Renal pelvis (tissue), 4 donors: Measurements from ENCODE around the gene SLC16A13. TPM values are rescaled to one million over a fixed set of nuclear protein-coding genes. Genes with fewer than 3 reads are reported as not detected.
"Not testable (repeated sequence)": the region's sequence is repeated elsewhere in the genome, so short reads cannot be mapped to it uniquely, and the experiment has no call there.

Experiments
- DNase-seq: peaks from one replicate; pipeline ENCODE4 v3.0.0-alpha.2; 2013
- polyA plus RNA-seq, 3 donors: library from polyadenylated mRNA; unstranded; fragments of 120-200 nt; gene quantifications; one replicate each; pipeline ENCODE4 v1.2.1, GENCODE V29; 2013; ENCODE audit not compliant: insufficient read length in 3 of 3

The SLC16A13 gene
- polyA plus RNA-seq, 3 donors = 4.5 to 5.1 (median 4.8) TPM

DNA sequence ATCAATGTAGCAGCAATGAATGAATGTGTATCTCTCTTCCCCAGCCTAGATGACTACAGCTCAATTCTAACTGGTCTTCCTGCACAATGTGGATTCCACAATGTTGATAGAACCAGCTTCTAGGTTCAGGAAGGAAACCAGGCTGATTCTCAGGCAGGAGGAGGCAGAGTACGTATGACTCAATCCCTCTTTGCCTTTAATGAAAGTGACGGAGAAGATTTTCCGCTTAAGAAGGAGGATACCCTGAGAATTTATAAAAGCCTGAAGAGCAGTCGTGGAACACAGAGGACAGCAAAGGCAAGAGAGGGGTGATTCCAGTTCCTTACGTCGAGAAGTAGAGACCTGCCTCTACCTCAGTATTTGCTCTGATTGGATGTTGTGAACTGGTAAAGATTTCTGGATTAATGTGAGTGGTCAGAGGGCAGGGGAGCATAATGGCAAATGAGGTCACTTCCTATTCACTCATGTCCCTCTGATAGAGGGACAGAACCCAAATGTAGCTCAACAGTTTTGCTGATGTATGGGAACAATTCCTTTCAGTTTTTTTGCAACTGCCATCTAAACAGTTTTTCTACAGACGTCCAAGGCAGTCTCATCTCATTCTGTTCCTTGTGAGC lies 23.1 kb downstream of the SLC16A13 start:
- no peak for DNase-seq

GRCh38 chr17:7060165-7060891 lies 24.5 kb downstream of the SLC16A13 start:
- DNase-seq = no peak

GRCh38 chr17:7063518-7064094 lies 27.8 kb downstream of the SLC16A13 start:
- DNase-seq = no peak

GRCh38 chr17:7064261-7064660 lies 28.4 kb downstream of the SLC16A13 start:
- no peak for DNase-seq

DNA sequence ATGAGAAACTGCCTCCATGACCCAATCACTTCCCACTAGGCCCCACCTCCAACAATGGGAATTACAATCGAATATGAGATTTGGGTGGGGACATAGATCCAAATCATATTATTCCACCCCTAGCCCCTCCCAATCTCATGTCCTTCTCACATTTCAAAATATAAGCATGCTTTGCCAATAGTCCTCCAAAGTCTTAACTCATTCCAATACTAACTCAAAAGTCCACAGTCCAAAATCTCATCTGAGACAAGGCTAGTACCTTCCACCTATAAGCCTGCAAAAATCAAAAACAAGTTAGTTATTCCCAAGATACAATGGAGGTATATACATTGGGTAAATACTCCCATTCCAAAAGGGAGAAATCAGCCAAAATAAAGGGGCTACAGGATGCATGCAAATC lies 31.4 kb downstream of the SLC16A13 start:
- DNase-seq = no peak

- no peak for DNase-seq
Observed at GRCh38 chr17:7068268-7068667, 32.5 kb downstream of the SLC16A13 start.

DNA sequence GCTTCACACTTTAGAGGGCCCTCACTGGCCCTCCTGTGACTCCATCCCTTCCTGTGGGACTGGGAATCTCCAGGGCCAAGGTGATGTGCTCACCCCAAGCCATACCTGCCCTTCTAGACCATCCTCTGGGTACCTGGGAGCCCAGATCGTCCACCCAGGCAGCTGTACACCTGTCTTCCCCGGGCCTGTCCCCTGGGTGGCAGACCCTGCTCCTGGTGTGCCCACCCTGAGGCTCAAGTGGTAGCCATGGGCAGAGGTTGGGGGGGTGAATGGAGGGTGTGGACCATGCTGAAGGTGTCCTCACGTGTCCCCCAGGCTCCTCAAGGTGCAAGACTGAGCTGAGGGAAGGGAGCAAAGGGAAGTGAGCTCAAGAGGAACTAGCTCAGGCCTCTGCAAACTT lies 34.9 kb downstream of the SLC16A13 start:
- no peak for DNase-seq

GRCh38 chr17:7072406-7072805 lies 36.6 kb downstream of the SLC16A13 start:
- no peak for DNase-seq

- no peak for DNase-seq
Observed at GRCh38 chr17:7074931-7075330, 39.1 kb downstream of the SLC16A13 start.

DNA sequence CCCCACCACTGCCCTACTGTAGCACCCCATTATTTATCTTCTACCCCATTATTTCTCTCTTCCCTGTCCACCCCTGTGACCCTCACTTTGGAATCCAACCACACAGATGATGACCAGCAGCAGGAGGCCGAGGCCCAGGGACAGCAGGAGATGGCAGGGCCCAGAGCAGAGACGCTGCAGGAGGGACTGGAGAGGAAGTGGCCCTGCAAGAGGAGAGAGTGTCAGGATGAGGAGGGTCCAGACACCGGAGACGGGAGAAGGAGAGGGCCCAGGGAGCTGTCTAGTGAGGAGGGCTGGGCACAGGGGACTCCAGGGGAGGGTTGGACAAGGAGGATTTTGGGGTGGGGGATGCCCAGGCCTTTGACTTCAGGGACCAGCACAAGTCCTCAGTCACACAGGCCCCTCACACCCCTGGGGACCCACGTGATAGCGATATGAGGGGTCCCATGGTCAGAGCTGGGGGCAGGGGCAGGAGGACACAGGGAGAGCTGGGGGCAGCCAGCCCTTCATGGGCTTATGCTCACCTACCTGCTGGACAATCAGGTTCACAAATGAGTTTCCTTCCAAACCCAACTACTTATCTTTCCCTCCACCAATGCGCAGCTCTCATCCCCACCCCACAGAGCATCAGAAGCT lies 42.2 kb downstream of the SLC16A13 start:
- DNase-seq = no peak

GRCh38 chr17:7078711-7079110 lies 42.9 kb downstream of the SLC16A13 start:
- no peak for DNase-seq

DNA sequence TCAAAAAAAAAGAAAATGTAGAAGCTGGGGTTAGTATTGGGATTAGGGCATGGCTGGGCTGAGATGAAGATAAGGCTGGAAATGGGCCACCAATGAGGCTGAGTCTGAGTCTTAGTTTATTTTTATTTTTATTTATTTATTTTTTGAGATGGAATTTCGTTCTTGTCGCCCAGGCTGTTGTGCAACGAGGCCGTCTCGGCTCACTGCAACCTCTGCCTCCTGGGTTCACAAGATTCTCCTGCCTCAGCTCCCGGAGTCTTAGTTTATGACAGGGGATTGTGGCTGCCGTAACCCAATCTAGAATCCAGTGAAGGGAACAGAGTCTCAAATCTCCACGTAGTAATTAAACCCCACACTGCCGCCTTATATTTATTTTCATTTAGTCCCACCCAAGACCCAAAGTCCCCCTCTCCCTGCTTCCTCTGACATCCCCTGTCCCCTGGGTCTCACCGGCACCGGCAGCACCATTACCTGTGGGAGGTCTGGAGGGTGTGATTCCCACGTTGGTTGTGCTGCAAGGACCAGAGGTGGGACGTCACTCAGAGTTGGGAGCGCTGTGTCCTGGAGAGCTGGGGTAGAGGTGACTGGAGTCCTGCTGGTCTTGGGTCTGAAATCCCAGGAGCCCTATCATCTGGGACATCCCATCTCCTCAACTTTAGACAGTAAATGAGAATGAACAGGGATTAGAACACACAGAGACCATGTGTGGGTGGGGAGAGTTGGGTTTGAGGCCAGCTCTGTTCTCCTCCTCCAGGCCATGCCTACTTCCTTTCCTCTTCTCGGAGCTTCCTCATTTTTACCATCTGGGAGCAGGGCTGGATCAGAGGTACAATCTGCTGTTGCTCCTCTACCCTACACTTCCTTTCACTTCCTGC lies 44.0 kb downstream of the SLC16A13 start, which contains the start of gene CLEC10A:
TSS of gene CLEC10A (minus strand) at position 671 of the 875 bp plus-strand sequence. CDS start 1,439 bp downstream, outside the sequence.
- DNase-seq = no peak

DNA sequence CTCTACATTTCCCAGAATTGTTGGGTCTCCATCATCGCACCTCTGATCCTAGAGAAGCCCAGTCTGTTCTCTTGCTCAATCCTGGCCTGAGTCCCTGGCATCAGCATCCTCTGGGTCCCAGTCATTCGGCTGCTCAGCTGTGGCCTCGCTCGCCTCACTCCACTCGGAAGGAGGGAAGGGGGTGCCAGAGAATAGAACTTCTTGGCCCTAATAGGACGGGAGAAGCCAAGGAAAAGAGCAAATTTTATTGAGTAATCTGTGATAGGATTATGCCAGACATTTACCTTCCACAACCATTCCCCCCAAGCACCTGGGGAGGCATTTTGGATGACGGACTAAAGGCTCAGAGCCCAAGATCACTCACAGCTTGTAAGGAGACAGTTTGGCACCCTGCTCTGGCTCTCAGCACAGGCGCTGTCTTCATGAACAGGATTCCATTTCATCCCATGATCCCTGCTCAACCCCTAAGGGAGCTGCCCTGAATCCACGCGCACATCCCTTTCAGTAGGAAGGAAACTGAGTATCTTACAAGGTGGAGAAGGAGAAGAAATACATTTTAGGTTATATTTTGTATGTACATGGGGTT lies 44.7 kb downstream of the SLC16A13 start:
- DNase-seq = no peak

DNA sequence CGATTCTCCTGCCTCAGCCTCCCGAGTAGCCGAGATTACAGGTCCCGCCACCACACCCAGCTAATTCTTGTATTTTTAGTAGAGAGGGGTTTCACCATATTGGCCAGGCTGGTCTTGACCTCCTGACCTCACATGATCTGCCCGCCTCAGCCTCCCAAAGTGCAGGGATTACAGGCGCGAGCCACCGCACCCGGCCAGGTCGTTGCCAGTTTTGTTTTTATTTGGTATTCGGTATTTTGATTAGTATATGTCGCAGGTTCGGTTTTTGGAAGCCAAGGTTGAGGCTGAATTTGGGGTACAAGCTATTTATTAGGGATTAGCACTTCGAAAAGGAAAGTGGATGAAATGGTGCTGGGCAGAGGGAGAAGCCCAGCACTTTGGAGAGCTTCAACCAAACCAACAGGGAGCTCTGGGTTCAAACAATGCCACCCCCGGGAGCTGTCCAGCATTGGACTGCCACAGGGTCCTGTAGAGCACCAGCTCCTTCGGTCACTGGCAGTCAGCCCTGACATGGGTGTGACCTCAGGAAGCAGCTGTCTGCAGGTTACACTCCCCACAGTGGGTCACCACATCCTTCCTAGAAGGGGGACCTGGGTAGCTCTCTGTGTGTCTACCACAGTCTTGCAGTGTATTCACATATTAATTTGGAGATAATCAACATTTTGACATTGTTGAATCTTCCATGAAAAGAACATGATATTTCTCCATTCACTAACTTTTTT lies 45.7 kb downstream of the SLC16A13 start:
- DNase-seq = no peak

GRCh38 chr17:7083592-7083991 lies 47.8 kb downstream of the SLC16A13 start:
- DNase-seq = no peak

GRCh38 chr17:7084088-7084487 lies 48.3 kb downstream of the SLC16A13 start:
- no peak for DNase-seq

- DNase-seq = not testable (repeated sequence)
Observed at GRCh38 chr17:7088442-7088841, 52.6 kb downstream of the SLC16A13 start.

- not testable (repeated sequence) for DNase-seq
Observed at GRCh38 chr17:7089570-7089969, 53.8 kb downstream of the SLC16A13 start.
